ENCODE measurements around the gene MGAT3.

DNA sequence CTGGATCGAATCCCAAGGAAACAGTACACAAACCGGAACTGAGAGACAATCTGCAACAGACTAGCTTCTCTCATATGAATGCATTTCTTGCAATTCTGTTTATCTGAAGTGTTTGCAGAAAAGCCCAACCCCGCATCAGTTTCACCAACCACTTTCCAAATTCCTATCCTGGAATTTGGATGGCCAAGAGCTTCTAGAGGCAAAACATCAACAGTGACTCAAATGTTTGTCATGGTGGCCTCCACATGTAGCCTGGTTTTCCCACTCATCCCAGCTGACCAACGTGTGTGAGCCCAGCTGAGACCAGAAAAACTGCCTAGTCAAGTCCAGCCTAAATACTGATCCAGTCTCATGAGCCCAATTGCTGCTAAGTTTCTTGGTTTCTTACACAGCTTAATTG is 36.9 kb downstream of the MGAT3 start:
- TF ChIP-seq PKNOX1 (IDR thresholded peaks at IDR 0.05) (no peak), FOXM1 (IDR thresholded peaks at IDR 0.05; ENCODE audit: borderline replicate concordance) (no peak), TARDBP (IDR thresholded peaks at IDR 0.05) (no peak), FOXK2 (IDR thresholded peaks at IDR 0.05) (no peak), FOXA1 (IDR thresholded peaks at IDR 0.05) (no peak), L3MBTL2 (conservative IDR thresholded peaks at IDR 0.05) (no peak)
